ENCODE data around the gene TRIM65. TPM values are rescaled to one million over a fixed set of nuclear protein-coding genes. Genes with fewer than 3 reads are reported as not detected.
A peak's percentile ranks its signal among the peaks of the same experiment; 100 is the strongest.

The TRIM65 gene
- total and polyA plus RNA-seq, 2 of the 13 experiments (the other 11 are each of a cell fraction or from before 2014, with no cell fraction given): 10.3 to 22.4 TPM

DNA sequence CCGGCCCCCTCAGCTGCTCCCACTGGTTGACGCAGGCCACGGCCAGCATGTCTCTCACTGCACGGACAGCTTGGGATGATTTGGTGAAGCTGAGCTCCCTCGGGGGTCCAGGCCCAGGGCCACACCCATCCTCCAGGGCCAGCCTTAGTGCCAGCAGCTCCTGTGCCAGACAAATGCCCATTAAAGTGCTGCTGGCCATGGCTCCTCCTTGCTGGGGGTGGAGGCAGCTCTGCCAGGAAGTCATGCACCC lies 20.9 kb downstream of the TRIM65 start (continued):
- TF ChIP-seq, protein P1, sequence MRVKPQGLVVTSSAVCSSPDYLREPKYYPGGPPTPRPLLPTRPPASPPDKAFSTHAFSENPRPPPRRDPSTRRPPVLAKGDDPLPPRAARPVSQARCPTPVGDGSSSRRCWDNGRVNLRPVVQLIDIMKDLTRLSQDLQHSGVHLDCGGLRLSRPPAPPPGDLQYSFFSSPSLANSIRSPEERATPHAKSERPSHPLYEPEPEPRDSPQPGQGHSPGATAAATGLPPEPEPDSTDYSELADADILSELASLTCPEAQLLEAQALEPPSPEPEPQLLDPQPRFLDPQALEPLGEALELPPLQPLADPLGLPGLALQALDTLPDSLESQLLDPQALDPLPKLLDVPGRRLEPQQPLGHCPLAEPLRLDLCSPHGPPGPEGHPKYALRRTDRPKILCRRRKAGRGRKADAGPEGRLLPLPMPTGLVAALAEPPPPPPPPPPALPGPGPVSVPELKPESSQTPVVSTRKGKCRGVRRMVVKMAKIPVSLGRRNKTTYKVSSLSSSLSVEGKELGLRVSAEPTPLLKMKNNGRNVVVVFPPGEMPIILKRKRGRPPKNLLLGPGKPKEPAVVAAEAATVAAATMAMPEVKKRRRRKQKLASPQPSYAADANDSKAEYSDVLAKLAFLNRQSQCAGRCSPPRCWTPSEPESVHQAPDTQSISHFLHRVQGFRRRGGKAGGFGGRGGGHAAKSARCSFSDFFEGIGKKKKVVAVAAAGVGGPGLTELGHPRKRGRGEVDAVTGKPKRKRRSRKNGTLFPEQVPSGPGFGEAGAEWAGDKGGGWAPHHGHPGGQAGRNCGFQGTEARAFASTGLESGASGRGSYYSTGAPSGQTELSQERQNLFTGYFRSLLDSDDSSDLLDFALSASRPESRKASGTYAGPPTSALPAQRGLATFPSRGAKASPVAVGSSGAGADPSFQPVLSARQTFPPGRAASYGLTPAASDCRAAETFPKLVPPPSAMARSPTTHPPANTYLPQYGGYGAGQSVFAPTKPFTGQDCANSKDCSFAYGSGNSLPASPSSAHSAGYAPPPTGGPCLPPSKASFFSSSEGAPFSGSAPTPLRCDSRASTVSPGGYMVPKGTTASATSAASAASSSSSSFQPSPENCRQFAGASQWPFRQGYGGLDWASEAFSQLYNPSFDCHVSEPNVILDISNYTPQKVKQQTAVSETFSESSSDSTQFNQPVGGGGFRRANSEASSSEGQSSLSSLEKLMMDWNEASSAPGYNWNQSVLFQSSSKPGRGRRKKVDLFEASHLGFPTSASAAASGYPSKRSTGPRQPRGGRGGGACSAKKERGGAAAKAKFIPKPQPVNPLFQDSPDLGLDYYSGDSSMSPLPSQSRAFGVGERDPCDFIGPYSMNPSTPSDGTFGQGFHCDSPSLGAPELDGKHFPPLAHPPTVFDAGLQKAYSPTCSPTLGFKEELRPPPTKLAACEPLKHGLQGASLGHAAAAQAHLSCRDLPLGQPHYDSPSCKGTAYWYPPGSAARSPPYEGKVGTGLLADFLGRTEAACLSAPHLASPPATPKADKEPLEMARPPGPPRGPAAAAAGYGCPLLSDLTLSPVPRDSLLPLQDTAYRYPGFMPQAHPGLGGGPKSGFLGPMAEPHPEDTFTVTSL (CRISPR knock-in tag; IDR thresholded peaks at IDR 0.05; ENCODE audit: borderline replicate concordance): no peak
- TF ChIP-seq AHR (CRISPR knock-in tag; IDR thresholded peaks at IDR 0.05) (peak; percentile 53; the same call in 1 of the 2 replicates), ZNF274 (CRISPR knock-in tag; IDR thresholded peaks at IDR 0.05) (no peak), ZNF124 (CRISPR knock-in tag; IDR thresholded peaks at IDR 0.05) (peak; percentile 14; the same call in 1 of the 2 replicates), ZNF337 (CRISPR knock-in tag; IDR thresholded peaks at IDR 0.05; ENCODE audit: borderline replicate concordance, low read depth) (no peak), ZNF367 (CRISPR knock-in tag; IDR thresholded peaks at IDR 0.05; ENCODE audit: borderline replicate concordance) (0 out of 2 replicates have a peak, but pooled peaks have one; percentile 62), BORCS8-MEF2B (CRISPR knock-in tag; IDR thresholded peaks at IDR 0.05) (no peak), ZNF75D (CRISPR knock-in tag; IDR thresholded peaks at IDR 0.05; ENCODE audit: borderline replicate concordance) (no peak), ZNF747 (CRISPR knock-in tag; IDR thresholded peaks at IDR 0.05; ENCODE audit: borderline replicate concordance) (no peak), NCOR1 (IDR thresholded peaks at IDR 0.05; ENCODE audit: borderline replicate concordance, low read length) (no peak), NPAS2 (CRISPR knock-in tag; IDR thresholded peaks at IDR 0.05; ENCODE audit: borderline replicate concordance) (no peak), ZNF790 (CRISPR knock-in tag; IDR thresholded peaks at IDR 0.05; ENCODE audit: borderline replicate concordance) (0 out of 2 replicates have a peak, but pooled peaks have one; percentile 7), ZFP41 (CRISPR knock-in tag; IDR thresholded peaks at IDR 0.05; ENCODE audit: borderline replicate concordance) (no peak), AGO1 (IDR thresholded peaks at IDR 0.05; ENCODE audit: low read depth, low read length, poor library complexity, severe bottlenecking) (peak; percentile 89), HNRNPL (IDR thresholded peaks at IDR 0.05; ENCODE audit: low read depth, low read length) (peak; percentile 96), ATF7-NPFF (CRISPR knock-in tag; IDR thresholded peaks at IDR 0.05; ENCODE audit: low read depth) (0 out of 2 replicates have a peak, but pooled peaks have one; percentile 8), U2AF1 (optimal IDR thresholded peaks at IDR 0.05; ENCODE audit: low read depth, low read length) (no peak)
- TF ChIP-seq, protein P2, sequence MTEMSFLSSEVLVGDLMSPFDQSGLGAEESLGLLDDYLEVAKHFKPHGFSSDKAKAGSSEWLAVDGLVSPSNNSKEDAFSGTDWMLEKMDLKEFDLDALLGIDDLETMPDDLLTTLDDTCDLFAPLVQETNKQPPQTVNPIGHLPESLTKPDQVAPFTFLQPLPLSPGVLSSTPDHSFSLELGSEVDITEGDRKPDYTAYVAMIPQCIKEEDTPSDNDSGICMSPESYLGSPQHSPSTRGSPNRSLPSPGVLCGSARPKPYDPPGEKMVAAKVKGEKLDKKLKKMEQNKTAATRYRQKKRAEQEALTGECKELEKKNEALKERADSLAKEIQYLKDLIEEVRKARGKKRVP (CRISPR knock-in tag; IDR thresholded peaks at IDR 0.05): no peak
- TF ChIP-seq, protein P3, sequence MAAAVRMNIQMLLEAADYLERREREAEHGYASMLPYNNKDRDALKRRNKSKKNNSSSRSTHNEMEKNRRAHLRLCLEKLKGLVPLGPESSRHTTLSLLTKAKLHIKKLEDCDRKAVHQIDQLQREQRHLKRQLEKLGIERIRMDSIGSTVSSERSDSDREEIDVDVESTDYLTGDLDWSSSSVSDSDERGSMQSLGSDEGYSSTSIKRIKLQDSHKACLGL (CRISPR knock-in tag; IDR thresholded peaks at IDR 0.05): no peak
- TF ChIP-seq, protein P4, sequence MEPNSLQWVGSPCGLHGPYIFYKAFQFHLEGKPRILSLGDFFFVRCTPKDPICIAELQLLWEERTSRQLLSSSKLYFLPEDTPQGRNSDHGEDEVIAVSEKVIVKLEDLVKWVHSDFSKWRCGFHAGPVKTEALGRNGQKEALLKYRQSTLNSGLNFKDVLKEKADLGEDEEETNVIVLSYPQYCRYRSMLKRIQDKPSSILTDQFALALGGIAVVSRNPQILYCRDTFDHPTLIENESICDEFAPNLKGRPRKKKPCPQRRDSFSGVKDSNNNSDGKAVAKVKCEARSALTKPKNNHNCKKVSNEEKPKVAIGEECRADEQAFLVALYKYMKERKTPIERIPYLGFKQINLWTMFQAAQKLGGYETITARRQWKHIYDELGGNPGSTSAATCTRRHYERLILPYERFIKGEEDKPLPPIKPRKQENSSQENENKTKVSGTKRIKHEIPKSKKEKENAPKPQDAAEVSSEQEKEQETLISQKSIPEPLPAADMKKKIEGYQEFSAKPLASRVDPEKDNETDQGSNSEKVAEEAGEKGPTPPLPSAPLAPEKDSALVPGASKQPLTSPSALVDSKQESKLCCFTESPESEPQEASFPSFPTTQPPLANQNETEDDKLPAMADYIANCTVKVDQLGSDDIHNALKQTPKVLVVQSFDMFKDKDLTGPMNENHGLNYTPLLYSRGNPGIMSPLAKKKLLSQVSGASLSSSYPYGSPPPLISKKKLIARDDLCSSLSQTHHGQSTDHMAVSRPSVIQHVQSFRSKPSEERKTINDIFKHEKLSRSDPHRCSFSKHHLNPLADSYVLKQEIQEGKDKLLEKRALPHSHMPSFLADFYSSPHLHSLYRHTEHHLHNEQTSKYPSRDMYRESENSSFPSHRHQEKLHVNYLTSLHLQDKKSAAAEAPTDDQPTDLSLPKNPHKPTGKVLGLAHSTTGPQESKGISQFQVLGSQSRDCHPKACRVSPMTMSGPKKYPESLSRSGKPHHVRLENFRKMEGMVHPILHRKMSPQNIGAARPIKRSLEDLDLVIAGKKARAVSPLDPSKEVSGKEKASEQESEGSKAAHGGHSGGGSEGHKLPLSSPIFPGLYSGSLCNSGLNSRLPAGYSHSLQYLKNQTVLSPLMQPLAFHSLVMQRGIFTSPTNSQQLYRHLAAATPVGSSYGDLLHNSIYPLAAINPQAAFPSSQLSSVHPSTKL (CRISPR knock-in tag; IDR thresholded peaks at IDR 0.05): no peak

Measured in HepG2 (cell line).